ENCODE measurements around the gene PABPC1L. TPM values are rescaled to one million over a fixed set of nuclear protein-coding genes. Genes with fewer than 3 reads are reported as not detected.

Gene PABPC1L
- total and polyA plus RNA-seq, 2 of the 13 experiments (the other 11 are each of a cell fraction or from before 2014, with no cell fraction given) = 30.8 to 252 TPM

- TF ChIP-seq PLRG1 (conservative IDR thresholded peaks at IDR 0.05) (no peak), ZFP36 (IDR thresholded peaks at IDR 0.05; ENCODE audit: borderline replicate concordance, low read depth, low read length, partially characterized antibody) (no peak), ZNF460 (CRISPR knock-in tag; IDR thresholded peaks at IDR 0.05; ENCODE audit: borderline replicate concordance) (no peak), CHD4 (IDR thresholded peaks at IDR 0.05; ENCODE audit: borderline replicate concordance, low read length) (peak; percentile 53; the same call in 1 of the 2 replicates), SRY (CRISPR knock-in tag; IDR thresholded peaks at IDR 0.05) (no peak), KDM2A (CRISPR knock-in tag; IDR thresholded peaks at IDR 0.05; ENCODE audit: borderline replicate concordance, low read depth) (no peak), THAP7 (CRISPR knock-in tag; IDR thresholded peaks at IDR 0.05) (no peak), MAFF (IDR thresholded peaks at IDR 0.05; ENCODE audit: low read depth, low read length) (no peak), ZNF766 (CRISPR knock-in tag; IDR thresholded peaks at IDR 0.05; ENCODE audit: borderline replicate concordance) (no peak), ZNF546 (CRISPR knock-in tag; conservative IDR thresholded peaks at IDR 0.05) (no peak), KAT7 (CRISPR knock-in tag; IDR thresholded peaks at IDR 0.05; ENCODE audit: borderline replicate concordance) (no peak), SMAD3 (CRISPR knock-in tag; IDR thresholded peaks at IDR 0.05) (no peak), ZNF740 (CRISPR knock-in tag; IDR thresholded peaks at IDR 0.05) (no peak), ZNF33A (CRISPR knock-in tag; IDR thresholded peaks at IDR 0.05; ENCODE audit: borderline replicate concordance) (0 out of 2 replicates have a peak, but pooled peaks have one; percentile 63), TOPORS (CRISPR knock-in tag; IDR thresholded peaks at IDR 0.05) (no peak), ZNF414 (CRISPR knock-in tag; IDR thresholded peaks at IDR 0.05) (0 out of 2 replicates have a peak, but pooled peaks have one; percentile 39), ZNF614 (CRISPR knock-in tag; IDR thresholded peaks at IDR 0.05; ENCODE audit: borderline replicate concordance) (0 out of 2 replicates have a peak, but pooled peaks have one; percentile 12)
- TF ChIP-seq, protein P1, sequence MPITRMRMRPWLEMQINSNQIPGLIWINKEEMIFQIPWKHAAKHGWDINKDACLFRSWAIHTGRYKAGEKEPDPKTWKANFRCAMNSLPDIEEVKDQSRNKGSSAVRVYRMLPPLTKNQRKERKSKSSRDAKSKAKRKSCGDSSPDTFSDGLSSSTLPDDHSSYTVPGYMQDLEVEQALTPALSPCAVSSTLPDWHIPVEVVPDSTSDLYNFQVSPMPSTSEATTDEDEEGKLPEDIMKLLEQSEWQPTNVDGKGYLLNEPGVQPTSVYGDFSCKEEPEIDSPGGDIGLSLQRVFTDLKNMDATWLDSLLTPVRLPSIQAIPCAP (CRISPR knock-in tag; IDR thresholded peaks at IDR 0.05; ENCODE audit: low read depth) = no peak
- TF ChIP-seq, protein P2, sequence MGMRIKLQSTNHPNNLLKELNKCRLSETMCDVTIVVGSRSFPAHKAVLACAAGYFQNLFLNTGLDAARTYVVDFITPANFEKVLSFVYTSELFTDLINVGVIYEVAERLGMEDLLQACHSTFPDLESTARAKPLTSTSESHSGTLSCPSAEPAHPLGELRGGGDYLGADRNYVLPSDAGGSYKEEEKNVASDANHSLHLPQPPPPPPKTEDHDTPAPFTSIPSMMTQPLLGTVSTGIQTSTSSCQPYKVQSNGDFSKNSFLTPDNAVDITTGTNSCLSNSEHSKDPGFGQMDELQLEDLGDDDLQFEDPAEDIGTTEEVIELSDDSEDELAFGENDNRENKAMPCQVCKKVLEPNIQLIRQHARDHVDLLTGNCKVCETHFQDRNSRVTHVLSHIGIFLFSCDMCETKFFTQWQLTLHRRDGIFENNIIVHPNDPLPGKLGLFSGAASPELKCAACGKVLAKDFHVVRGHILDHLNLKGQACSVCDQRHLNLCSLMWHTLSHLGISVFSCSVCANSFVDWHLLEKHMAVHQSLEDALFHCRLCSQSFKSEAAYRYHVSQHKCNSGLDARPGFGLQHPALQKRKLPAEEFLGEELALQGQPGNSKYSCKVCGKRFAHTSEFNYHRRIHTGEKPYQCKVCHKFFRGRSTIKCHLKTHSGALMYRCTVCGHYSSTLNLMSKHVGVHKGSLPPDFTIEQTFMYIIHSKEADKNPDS (CRISPR knock-in tag; IDR thresholded peaks at IDR 0.05) = no peak
Measured at GRCh38 chr20:44888226-44889103, 21.4 kb upstream of the PABPC1L start (continued).

All from HepG2 (cell line).